Erythroblast (primary cell): Measurements from ENCODE around the gene IQSEC1.

Source experiments
- GATA1 ChIP-seq: IDR thresholded peaks from 2 replicates; pipeline ENCODE4 v1.6.1; 2011; ENCODE audit warnings: low read depth, mild to moderate bottlenecking, control low read depth, low read length, moderate library complexity
- POLR2A ChIP-seq: IDR thresholded peaks from 2 replicates; pipeline ENCODE4 v1.6.1; 2011; ENCODE audit warnings: mild to moderate bottlenecking, low read length

GRCh38 chr3:12935861-12936830 lies 137.1 kb downstream of the IQSEC1 start:
- TF ChIP-seq POLR2A (no peak), GATA1 (no peak)
